ENCODE results near the gene SSBP2.

SSBP2 gene

GRCh38 chr5:81766611-81767010 is 15.7 kb upstream of the SSBP2 start:
- DNase-seq, result no peak

- DNase-seq, result peak in 1 of 3 donors; percentile 26
Measured at GRCh38 chr5:81763294-81763928, 12.5 kb upstream of the SSBP2 start.

GRCh38 chr5:81762853-81763252 is 12.0 kb upstream of the SSBP2 start:
- DNase-seq, result no peak

GRCh38 chr5:81762401-81762800 is 11.5 kb upstream of the SSBP2 start:
- DNase-seq, result peak in 1 of 3 donors; percentile 76

GRCh38 chr5:81761970-81762369 is 11.1 kb upstream of the SSBP2 start:
- no peak for DNase-seq

- DNase-seq, result no peak
Measured at GRCh38 chr5:81761270-81761669, 10.4 kb upstream of the SSBP2 start.

GRCh38 chr5:81760521-81760920 is 9.6 kb upstream of the SSBP2 start:
- peak in 1 of 3 donors; percentile 38 for DNase-seq

- DNase-seq, result peak in 1 of 3 donors; percentile 46
Measured at GRCh38 chr5:81759632-81760005, 8.7 kb upstream of the SSBP2 start.

GRCh38 chr5:81757404-81757803 is 6.5 kb upstream of the SSBP2 start:
- no peak for DNase-seq

GRCh38 chr5:81756016-81756415 is 5.1 kb upstream of the SSBP2 start:
- no peak for DNase-seq

GRCh38 chr5:81755320-81755719 is 4.4 kb upstream of the SSBP2 start:
- no peak for DNase-seq

- DNase-seq, result no peak
Measured at GRCh38 chr5:81754621-81755020, 3.7 kb upstream of the SSBP2 start.

- DNase-seq, result no peak
Measured at GRCh38 chr5:81753429-81753828, 2.5 kb upstream of the SSBP2 start.

- DNase-seq, result no peak
Measured at GRCh38 chr5:81752644-81752963, 1.7 kb upstream of the SSBP2 start.

- peak in 1 of 3 donors; percentile 16 for DNase-seq
Measured at GRCh38 chr5:81751836-81752643, 1.1 kb upstream of the SSBP2 start.

- peak; percentile 48 to 81 (median 62) for DNase-seq
Measured at GRCh38 chr5:81750308-81751008, 439 bp downstream of the SSBP2 start.

GRCh38 chr5:81749561-81750307 is 1.2 kb downstream of the SSBP2 start:
- DNase-seq, result peak in 1 of 3 donors; percentile 21

- no peak for DNase-seq
Measured at GRCh38 chr5:81749192-81749560, 1.7 kb downstream of the SSBP2 start.

GRCh38 chr5:81748556-81748955 is 2.3 kb downstream of the SSBP2 start:
- no peak for DNase-seq

- no peak for DNase-seq
Measured at GRCh38 chr5:81747030-81747429, 3.9 kb downstream of the SSBP2 start.

- DNase-seq, result no peak
Measured at GRCh38 chr5:81740758-81741157, 10.1 kb downstream of the SSBP2 start.

- DNase-seq, result no peak
Measured at GRCh38 chr5:81739291-81739690, 11.6 kb downstream of the SSBP2 start.

GRCh38 chr5:81729276-81729675 is 21.6 kb downstream of the SSBP2 start:
- DNase-seq, result no peak
